ENCODE data around the gene ABHD12B.
"Not testable (repeated sequence)": the region's sequence is repeated elsewhere in the genome, so short reads cannot be mapped to it uniquely, and the experiment has no call there.

GRCh38 chr14:50919524-50919923 is 47.7 kb downstream of the ABHD12B start:
- not testable (repeated sequence) for TF ChIP-seq CTCF, EZH2, EZH2phosphoT487 (IDR thresholded peaks at IDR 0.05)

Measured in neural progenitor cell (in vitro differentiated cells).